Activated CD4-positive, CD25-positive, alpha-beta regulatory T cell treated with anti-CD3 and anti-CD28 coated beads, Interleukin-2, amount 50 U/mL, for 24 hours (primary cell): ENCODE results near the gene HAUS7.
A peak's percentile ranks its signal among the peaks of the same experiment; 100 is the strongest.
"Not testable (repeated sequence)": the region's sequence is repeated elsewhere in the genome, so short reads cannot be mapped to it uniquely, and the experiment has no call there.

Source experiments
- ATAC-seq, 2 donors: fragments of 150-1000 bp; cut with Tn5 transposase; one replicate each; pipeline ENCODE4 v1.10.0; 2021; ENCODE audit warnings: mild to moderate bottlenecking in 1 of 2, moderate library complexity in 1 of 2

Gene HAUS7

DNA sequence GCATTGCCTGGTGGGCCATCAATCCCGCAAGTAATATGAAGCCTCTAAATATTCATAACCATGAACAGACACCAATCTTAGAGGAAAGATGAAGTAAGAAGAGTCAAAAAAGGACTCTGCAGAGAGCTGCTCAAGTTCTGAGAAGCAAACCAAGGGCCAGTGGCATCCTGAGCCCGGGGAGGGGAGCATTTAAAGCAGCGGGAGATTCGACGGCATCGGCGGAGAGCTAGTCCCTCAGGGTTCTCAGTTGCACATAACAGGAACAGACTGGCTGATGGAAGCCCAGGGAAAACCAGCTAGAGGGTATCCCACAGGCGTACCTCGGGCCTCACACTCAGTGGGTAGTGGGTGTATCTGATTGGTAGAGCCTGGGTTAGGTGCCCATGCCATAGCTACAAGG is 64.4 kb downstream of the HAUS7 start:
- no peak for ATAC-seq

DNA sequence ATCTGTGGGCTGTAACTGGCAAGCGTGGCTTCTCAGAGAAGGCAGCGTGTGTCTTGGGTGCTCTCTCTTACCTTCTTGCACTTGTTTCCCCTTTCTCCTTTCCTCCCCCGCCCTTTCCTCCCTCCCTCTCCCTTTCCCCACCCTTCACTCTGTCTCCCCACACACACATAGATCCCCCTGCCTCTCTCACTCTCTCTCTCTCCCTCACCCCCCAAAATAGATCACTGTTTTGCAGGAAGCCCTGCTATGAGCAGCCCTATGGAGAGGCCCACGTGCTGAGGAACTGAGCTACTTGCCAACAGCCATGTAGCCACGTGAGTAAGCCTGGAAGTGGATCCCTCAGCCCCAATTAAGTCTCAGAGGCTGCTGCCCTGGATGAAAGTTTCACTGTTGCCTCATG is 65.0 kb downstream of the HAUS7 start:
- ATAC-seq: no peak

- ATAC-seq: not testable (repeated sequence)
Observed at GRCh38 chrX:153404333-153404732, 66.0 kb downstream of the HAUS7 start.

GRCh38 chrX:153401133-153401764 is 69.1 kb downstream of the HAUS7 start, which contains the start of gene PNMA6E:
Gene PNMA6E (minus strand): TSS chrX:153401350. CDS start chrX:153398849, 2,501 bp downstream.
- no peak for ATAC-seq

DNA sequence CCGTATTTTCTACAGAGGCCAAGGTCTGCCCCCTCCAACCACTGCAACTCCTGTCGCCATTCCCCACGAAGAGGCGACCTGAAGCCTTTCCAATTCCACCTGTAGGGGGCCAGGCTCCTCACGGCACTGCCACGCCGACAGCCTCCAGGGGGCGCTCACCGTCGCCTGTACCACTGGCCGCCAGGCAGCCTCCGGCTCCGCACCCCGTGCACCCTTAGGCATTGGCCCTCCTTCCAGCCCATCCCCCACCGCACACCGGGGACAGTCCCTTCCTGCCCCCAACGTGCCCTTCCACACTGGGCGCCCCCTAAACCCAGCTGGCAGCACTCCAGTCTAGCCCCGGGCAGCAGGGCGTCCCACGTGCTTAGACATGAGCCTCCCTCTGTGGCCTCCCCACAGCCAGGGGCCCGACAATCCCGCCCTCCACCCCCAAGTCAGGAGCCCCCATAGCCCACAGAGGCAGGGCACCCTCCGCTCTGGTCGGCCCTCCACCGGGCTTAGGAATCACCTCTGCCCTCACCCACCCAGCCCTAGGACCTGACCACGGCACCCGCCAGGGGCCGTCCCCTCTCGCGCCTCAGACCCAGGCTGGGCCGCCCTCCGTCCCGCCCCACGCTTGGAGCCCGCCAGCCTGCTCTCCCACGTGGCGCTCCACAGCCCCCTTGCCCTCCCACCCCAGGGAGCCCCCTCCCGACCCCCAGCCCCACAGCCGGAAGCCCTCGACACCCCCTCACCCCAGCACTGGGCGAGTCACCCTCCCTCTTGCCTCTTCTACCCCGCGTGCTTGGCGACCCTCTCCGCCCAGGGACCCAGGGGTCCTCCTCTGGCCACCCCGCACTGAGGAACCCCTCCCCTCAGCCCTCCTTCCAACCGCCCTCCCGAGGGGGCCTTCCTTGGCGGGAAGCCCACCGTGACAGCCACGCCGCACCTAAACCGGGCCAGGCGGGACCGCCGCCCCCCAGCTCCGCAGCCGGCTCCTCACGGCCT is 69.9 kb downstream of the HAUS7 start:
- peak; percentile 44 to 49 for ATAC-seq

DNA sequence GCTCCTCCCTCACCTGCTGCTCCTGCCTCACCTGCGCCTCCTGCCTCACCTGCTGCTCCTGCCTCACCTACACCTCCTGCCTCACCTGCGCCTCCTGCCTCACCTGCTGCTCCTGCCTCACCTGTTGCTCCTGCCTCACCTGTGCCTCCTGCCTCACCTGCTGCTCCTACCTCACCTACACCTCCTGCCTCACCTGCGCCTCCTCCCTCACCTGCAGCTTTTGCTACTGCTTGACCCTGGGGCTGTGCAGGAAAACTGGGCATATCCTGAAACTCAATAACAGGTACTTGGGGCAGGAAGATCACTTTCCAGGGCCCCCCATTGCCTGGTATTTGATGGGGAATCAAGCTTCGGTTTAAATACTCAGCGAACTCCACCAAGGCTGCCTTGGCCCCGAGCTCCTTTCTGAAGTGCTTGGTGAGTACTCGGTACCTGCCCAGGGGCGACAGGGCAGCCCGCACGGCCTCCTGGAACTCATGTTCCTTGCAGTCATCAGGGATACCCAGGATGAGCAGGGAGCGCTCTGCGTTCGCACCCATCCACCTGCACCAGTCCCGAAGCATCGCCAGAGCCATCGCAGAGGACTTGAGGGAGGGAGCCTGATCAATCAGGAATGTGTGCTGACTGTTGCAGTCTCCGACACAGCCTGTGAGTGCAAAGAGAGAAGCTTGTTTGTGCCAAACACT is 72.0 kb downstream of the HAUS7 start:
- ATAC-seq: no peak
